ENCODE data around the gene CLIC5. TPM values are rescaled to one million over a fixed set of nuclear protein-coding genes. Genes with fewer than 3 reads are reported as not detected.
A peak's percentile ranks its signal among the peaks of the same experiment; 100 is the strongest.

CLIC5 gene
- total and polyA plus RNA-seq, 2 of the 8 experiments (the other 6 are each of a cell fraction or from before 2014, with no cell fraction given), result 0.12 to 0.15 TPM

- H4K91ac ChIP-seq (replicated peaks; ENCODE audit: insufficient read length, low read length), result peak overlapping the region; percentile 11
- no peak overlapping the region for H2BK120ac ChIP-seq (replicated peaks; ENCODE audit: low read depth, low read length)
- TF ChIP-seq PHF8 (conservative IDR thresholded peaks at IDR 0.05; ENCODE audit: low read depth, low read length), result no peak
- TF ChIP-seq TEAD4 (IDR thresholded peaks at IDR 0.05; ENCODE audit: low read depth, low read length), result no peak
- TF ChIP-seq BCL11A (IDR thresholded peaks at IDR 0.05; ENCODE audit: low read depth in 2 of 2, low read length in 2 of 2), result no peak
- TF ChIP-seq KDM4A (IDR thresholded peaks at IDR 0.05; ENCODE audit: low read depth, low read length, severe bottlenecking), result no peak
- no peak for TF ChIP-seq POLR2AphosphoS5 (IDR thresholded peaks at IDR 0.05; ENCODE audit: low read depth, low read length)
- no peak for TF ChIP-seq CEBPB (IDR thresholded peaks at IDR 0.05; ENCODE audit: low read depth, low read length)
- no peak for TF ChIP-seq KDM5A (IDR thresholded peaks at IDR 0.05; ENCODE audit: low read length)
- TF ChIP-seq CHD1 (IDR thresholded peaks at IDR 0.05; ENCODE audit: low read depth, low read length), result no peak
- no peak for TF ChIP-seq E2F6 (IDR thresholded peaks at IDR 0.05)
- TF ChIP-seq HDAC2 (IDR thresholded peaks at IDR 0.05; ENCODE audit: borderline replicate concordance in 1 of 2, low read depth in 2 of 2, low read length in 2 of 2), result no peak
- no peak for TF ChIP-seq BRCA1 (IDR thresholded peaks at IDR 0.05; ENCODE audit: low read depth, low read length)
- no peak for TF ChIP-seq CBX8 (IDR thresholded peaks at IDR 0.05; ENCODE audit: borderline replicate concordance, low read depth, low read length)
- H3K23me2 ChIP-seq (ENCODE audit: low read depth, low read length), result no peaks in the 10 kb centered on the region
- H4K5ac ChIP-seq (ENCODE audit: insufficient read length, low read depth, low read length), result no peak overlapping the region
- no peak overlapping the region for H3K4me3 ChIP-seq (ENCODE audit: extremely low read depth in 1 of 4, insufficient read depth in 2 of 4, low read depth in 3 of 4, low read length in 4 of 4)
- H3K27ac ChIP-seq (ENCODE audit: low read depth, low read length), result no peak overlapping the region
- H2AFZ ChIP-seq (ENCODE audit: low read length), result no peak overlapping the region
- no peak overlapping the region for H3K9ac ChIP-seq (replicated peaks in 1 of 4; ENCODE audit: extremely low read depth in 1 of 4, low read depth in 3 of 4, low read length in 3 of 4)
- no peak overlapping the region for H2AK5ac ChIP-seq (ENCODE audit: low read depth, low read length)
- no peak overlapping the region for H3K18ac ChIP-seq (ENCODE audit: extremely low read depth, low read length)
- no peak overlapping the region for H4K8ac ChIP-seq (ENCODE audit: extremely low read depth, insufficient read depth, low read length)
- H2BK20ac ChIP-seq (ENCODE audit: low read length), result no peak overlapping the region; the same call in 1 of the 2 replicates
- H3K14ac ChIP-seq (ENCODE audit: insufficient read length), result no peak overlapping the region
- WGBS, 2 experiments (ENCODE audit: extremely low coverage in 1 of 2, insufficient coverage in 1 of 2, insufficient read length in 1 of 2, insufficient replicate concordance in 2 of 2, low coverage in 1 of 2, low lambda C conversion rate in 2 of 2, missing lambda C conversion rate in 1 of 2), result 90% methylated on average over 4 of the region's 4 CpGs; no CpG with 5 or more reads in 1 of the 2 experiments
- ChIA-PET CTCF (ENCODE audit: partially characterized antibody) (interaction anchor here (1.1 to 1.2 kb wide), 2 partner anchors 15 to 23 kb away, joined by 4 to 5 read pairs; no protein-coding TSS in a partner anchor), POLR2A (ENCODE audit: partially characterized antibody) (no interaction called here)
- no peak overlapping the region for H3K23ac ChIP-seq (ENCODE audit: insufficient read length)
- H4K20me1 ChIP-seq (replicated peaks in 1 of 2; ENCODE audit: control insufficient read depth in 1 of 2, insufficient read depth in 2 of 2, low read length in 2 of 2), result no peaks in the 10 kb centered on the region
- no peak overlapping the region for H3K4me2 ChIP-seq (ENCODE audit: insufficient read depth in 1 of 2, low read depth in 2 of 2, low read length in 2 of 2)
- H3K4me1 ChIP-seq (replicated peaks in 1 of 4; ENCODE audit: control insufficient read depth in 3 of 4, insufficient read depth in 4 of 4, low read length in 3 of 4), result peaks cover 2 to 19% (median 11%) of the 10 kb centered on the region in 4 experiments; a peak in 5 of 7 replicates
- H3K79me2 ChIP-seq (ENCODE audit: control insufficient read depth in 1 of 2, insufficient read depth in 2 of 2, low read length in 2 of 2), result no peaks in the 10 kb centered on the region
- H2BK15ac ChIP-seq (ENCODE audit: low read length), result no peak overlapping the region
- H3K56ac ChIP-seq (replicated peaks; ENCODE audit: insufficient read length, low read depth, low read length), result no peak overlapping the region
- no peak overlapping the region for H3K4ac ChIP-seq (replicated peaks; ENCODE audit: insufficient read length, low read depth, low read length)
- FAIRE-seq (no peak), DNase-seq (ENCODE audit: low read depth in 1 of 2, low spot score in 2 of 2) (no peak)
- no peak overlapping the region for H2BK12ac ChIP-seq (ENCODE audit: low read depth, low read length)
- H3K36me3 ChIP-seq (ENCODE audit: control insufficient read depth in 2 of 4, insufficient read depth in 4 of 4, low read length in 3 of 4), result no peaks in the 10 kb centered on the region
- no peak overlapping the region for H2BK5ac ChIP-seq (ENCODE audit: low read depth, low read length)
- no peaks in the 10 kb centered on the region; a peak in 3 of 7 replicates for H3K27me3 ChIP-seq (replicated peaks in 1 of 4; ENCODE audit: control insufficient read depth in 3 of 4, extremely low read depth in 1 of 4, insufficient read depth in 3 of 4, low read length in 3 of 4)
- no peaks in the 10 kb centered on the region for H3K9me3 ChIP-seq (ENCODE audit: insufficient read depth in 2 of 2, low read depth in 1 of 2, low read length in 1 of 2)
- no peaks in the 10 kb centered on the region for H3K79me1 ChIP-seq (ENCODE audit: low read depth, low read length)
Observed at GRCh38 chr6:45899683-45899946, 116.0 kb downstream of the CLIC5 start.

All from H1 (cell line).